ENCODE results near the gene ATXN2. TPM values are rescaled to one million over a fixed set of nuclear protein-coding genes. Genes with fewer than 3 reads are reported as not detected.
A peak's percentile ranks its signal among the peaks of the same experiment; 100 is the strongest.

ATXN2 gene
- total RNA-seq, 2 experiments from 2014 or later: 36.1 to 81.4 TPM

DNA sequence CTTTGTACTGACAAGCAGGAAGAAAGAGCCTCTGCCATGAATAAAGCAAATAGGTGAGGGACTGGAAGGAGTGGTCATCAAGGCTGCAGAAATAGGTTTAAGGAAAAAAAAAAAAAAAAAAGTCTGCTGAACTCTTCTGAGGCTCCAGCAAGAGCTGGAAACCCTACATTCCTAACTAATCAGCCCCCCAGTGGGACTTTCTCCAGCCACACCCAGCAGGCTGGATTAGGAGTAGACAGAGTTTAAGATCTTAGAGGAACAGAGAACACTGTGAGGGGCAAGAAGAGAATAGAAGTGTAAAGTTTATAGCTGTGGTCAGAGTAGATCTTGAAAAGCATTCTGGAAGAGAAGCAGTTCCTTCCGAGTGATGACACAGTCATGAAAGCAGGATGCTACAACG, 66.4 kb downstream of the ATXN2 start:
- no peak for TF ChIP-seq EZH2phosphoT487 (IDR thresholded peaks at IDR 0.05; ENCODE audit: borderline replicate concordance, low read depth, low read length)
- no peak for TF ChIP-seq CTCF (conservative IDR thresholded peaks at IDR 0.05; ENCODE audit: low read length)
- Histone ChIP-seq H3K9me3 (ENCODE audit: low read length) (no peaks in the 10 kb centered on the region), H4K20me1 (ENCODE audit: insufficient read depth, low read length) (no peaks in the 10 kb centered on the region), H3K27ac (ENCODE audit: low read depth, low read length, poor library complexity, severe bottlenecking) (no peak overlapping the region), H3K4me3 (ENCODE audit: low read depth, low read length, poor library complexity, severe bottlenecking) (no peak overlapping the region), H2AFZ (ENCODE audit: low read length) (no peak overlapping the region), H3K4me2 (ENCODE audit: low read length) (no peak overlapping the region), H3K79me2 (ENCODE audit: insufficient read depth, low read depth, low read length) (no peaks in the 10 kb centered on the region), H3K36me3 (ENCODE audit: insufficient read depth, low read length) (peaks cover 37% of the 10 kb centered on the region), H3K4me1 (ENCODE audit: insufficient read depth, low read length, poor library complexity, severe bottlenecking) (no peaks in the 10 kb centered on the region), H3K9me2 (ENCODE audit: insufficient read depth, low read length) (no peaks in the 10 kb centered on the region)
- intact Hi-C loops (cut with micrococcal nuclease; ENCODE audit: unreplicated experiment): no loop called here
- no TSS peak for BruUV-seq (replicated peaks)
- ChIA-PET POLR2A (no interaction called here), CTCF (ENCODE audit: unreplicated experiment) (no interaction called here)
- DNase-seq (ENCODE audit: low spot score): no peak

DNA sequence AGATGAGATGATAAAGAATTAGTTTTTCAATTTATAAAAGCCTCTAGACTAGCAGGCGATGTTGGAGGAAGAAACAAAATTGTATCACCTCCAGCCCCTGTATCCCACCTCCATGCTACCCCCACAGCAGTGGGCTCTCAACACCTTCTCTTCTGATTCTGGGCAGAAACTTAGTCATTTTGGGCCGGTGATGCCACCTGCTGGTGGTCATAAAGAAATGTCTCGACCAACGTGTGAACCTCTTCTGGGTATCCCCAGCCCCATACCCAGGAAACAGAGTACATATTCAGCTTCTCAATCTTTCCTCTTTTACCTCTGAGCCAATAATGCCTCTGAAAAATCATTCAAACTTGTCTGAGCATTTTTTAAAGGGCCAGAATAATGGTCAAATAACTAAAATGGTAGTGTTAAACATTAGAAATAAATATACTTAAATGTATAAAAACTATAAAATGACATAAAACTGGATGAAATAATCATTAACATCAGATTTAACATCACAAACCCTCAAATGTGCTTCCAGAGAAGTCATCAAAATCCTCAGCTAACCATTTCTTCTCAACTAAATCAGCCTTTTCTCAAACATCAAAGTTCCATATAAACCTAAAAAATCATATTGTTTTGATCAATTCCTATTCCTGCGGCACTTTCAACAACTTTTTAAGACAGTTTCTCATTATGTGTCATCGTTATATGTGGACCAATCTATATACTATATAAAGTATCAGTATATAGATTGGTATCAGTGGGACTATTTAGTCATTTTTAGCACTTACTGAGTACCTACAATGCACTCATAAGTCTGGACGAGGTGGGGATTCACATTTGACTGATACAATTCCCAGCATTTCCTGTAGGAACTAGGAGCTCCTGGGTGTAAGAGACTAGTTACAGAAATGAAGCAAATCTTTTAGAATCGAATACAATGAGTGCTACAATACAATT, 69.4 kb downstream of the ATXN2 start:
- H3K4me1 ChIP-seq (ENCODE audit: insufficient read depth, low read length, poor library complexity, severe bottlenecking): no peaks in the 10 kb centered on the region
- DNase-seq (ENCODE audit: low spot score): peak; percentile 77
- H3K36me3 ChIP-seq (ENCODE audit: insufficient read depth, low read length): peaks cover 45% of the 10 kb centered on the region
- intact Hi-C loops (cut with micrococcal nuclease; ENCODE audit: unreplicated experiment): loop anchor here (1.0 to 10.0 kb wide), 4 partner anchors 78 to 259 kb away; no protein-coding TSS in a partner anchor
- no peak overlapping the region for H3K4me3 ChIP-seq (ENCODE audit: low read depth, low read length, poor library complexity, severe bottlenecking)
- H3K79me2 ChIP-seq (ENCODE audit: insufficient read depth, low read depth, low read length): no peaks in the 10 kb centered on the region
- POLR2A ChIA-PET: interaction anchor here (0.5 kb wide), 1 partner anchor 132 kb away, joined by 5 read pairs; no protein-coding TSS in a partner anchor
- H4K20me1 ChIP-seq (ENCODE audit: insufficient read depth, low read length): no peaks in the 10 kb centered on the region
- H3K9me3 ChIP-seq (ENCODE audit: low read length): no peaks in the 10 kb centered on the region
- no peak overlapping the region for H3K4me2 ChIP-seq (ENCODE audit: low read length)
- H3K9me2 ChIP-seq (ENCODE audit: insufficient read depth, low read length): no peaks in the 10 kb centered on the region
- peak; percentile 93 for TF ChIP-seq CTCF (conservative IDR thresholded peaks at IDR 0.05; ENCODE audit: low read length)
- TF ChIP-seq EZH2phosphoT487 (IDR thresholded peaks at IDR 0.05; ENCODE audit: borderline replicate concordance, low read depth, low read length): no peak
- H3K27ac ChIP-seq (ENCODE audit: low read depth, low read length, poor library complexity, severe bottlenecking): no peak overlapping the region
- no TSS peak for BruUV-seq (replicated peaks)
- CTCF ChIA-PET (ENCODE audit: unreplicated experiment): no interaction called here
- H2AFZ ChIP-seq (ENCODE audit: low read length): no peak overlapping the region
